SU-DHL-6 (cell line): ENCODE data around the gene SOX13.

ENCODE experiments used
- EZH2phosphoT487 ChIP-seq: fragments of 200-600 bp; sonication (generic), shearing (Covaris generic); conservative IDR thresholded peaks from 2 replicates; pipeline ENCODE4 v1.6.1; 2018; ENCODE audit warnings: mild to moderate bottlenecking, antibody characterized with exemption, low read length, moderate library complexity, mixed read lengths
- TF ChIP-seq, protein P1 (sequence below): fragments of 200-600 bp; sonication (generic); IDR thresholded peaks from one replicate; pipeline ENCODE4 v1.5.1; 2017; ENCODE audit warnings: antibody characterized with exemption, mild to moderate bottlenecking, low read length, moderate library complexity; ENCODE audit not compliant: insufficient read depth, poor library complexity, severe bottlenecking

DNA sequence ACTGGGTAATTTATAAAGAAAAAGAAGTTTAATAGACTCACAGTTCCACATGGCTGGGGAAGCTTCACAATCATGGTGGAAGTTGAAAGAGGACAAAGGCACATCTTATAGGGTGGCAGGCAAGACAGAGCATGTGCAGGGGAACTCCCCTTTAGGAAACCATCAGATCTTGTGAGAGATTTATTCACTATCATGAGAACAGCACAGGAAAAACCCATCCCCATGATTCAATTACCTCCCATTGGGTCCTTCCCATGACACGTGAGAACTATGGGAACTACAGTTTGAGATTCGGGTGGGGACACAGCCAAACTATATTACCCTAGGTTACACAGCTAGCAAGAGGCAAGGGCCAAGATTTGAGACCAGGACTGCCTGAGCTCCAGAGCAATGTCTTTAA is 30.4 kb upstream of the SOX13 start:
- TF ChIP-seq, protein P1, sequence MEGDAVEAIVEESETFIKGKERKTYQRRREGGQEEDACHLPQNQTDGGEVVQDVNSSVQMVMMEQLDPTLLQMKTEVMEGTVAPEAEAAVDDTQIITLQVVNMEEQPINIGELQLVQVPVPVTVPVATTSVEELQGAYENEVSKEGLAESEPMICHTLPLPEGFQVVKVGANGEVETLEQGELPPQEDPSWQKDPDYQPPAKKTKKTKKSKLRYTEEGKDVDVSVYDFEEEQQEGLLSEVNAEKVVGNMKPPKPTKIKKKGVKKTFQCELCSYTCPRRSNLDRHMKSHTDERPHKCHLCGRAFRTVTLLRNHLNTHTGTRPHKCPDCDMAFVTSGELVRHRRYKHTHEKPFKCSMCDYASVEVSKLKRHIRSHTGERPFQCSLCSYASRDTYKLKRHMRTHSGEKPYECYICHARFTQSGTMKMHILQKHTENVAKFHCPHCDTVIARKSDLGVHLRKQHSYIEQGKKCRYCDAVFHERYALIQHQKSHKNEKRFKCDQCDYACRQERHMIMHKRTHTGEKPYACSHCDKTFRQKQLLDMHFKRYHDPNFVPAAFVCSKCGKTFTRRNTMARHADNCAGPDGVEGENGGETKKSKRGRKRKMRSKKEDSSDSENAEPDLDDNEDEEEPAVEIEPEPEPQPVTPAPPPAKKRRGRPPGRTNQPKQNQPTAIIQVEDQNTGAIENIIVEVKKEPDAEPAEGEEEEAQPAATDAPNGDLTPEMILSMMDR: no peak
- no peak for TF ChIP-seq EZH2phosphoT487
